Caco-2 (cell line): ENCODE measurements around the gene KDM4C. TPM values are rescaled to one million over a fixed set of nuclear protein-coding genes. Genes with fewer than 3 reads are reported as not detected.

Experiments
- BruUV-seq: library from RNA; stranded (reverse); fragments of 400-500 nt; replicated peaks from 2 replicates; lab custom pipeline; 2021; lab: Mats Ljungman, UMichigan
- CTCF ChIA-PET: fragments of 300-600 bp; sonication (Branson Sonifier 250); formaldehyde crosslinking; loops from one replicate; lab custom pipeline; 2022; ENCODE audit warnings: antibody characterized with exemption; lab: Charles Lee
- POLR2A ChIA-PET: fragments of 300-600 bp; sonication (Branson Sonifier 250); formaldehyde crosslinking; loops from one replicate; lab custom pipeline; 2022; ENCODE audit warnings: antibody characterized with exemption; lab: Charles Lee
- DNase-seq, 2 experiments: peaks; one replicate each; pipeline versions ENCODE4 v3.0.0 to v3.0.0-alpha.2; 2020 to 2022
- H3K27me3 ChIP-seq: replicated peaks from 2 replicates; pipeline ENCODE4 v1.6.0; 2011; ENCODE audit warnings: low read length; ENCODE audit not compliant: control insufficient read depth, insufficient read depth
- H3K36me3 ChIP-seq: 2 replicates; pipeline ENCODE4 v1.5.1; 2011; ENCODE audit warnings: low read length; ENCODE audit not compliant: control insufficient read depth, insufficient read depth
- H3K4me1 ChIP-seq: fragments of 250-450 bp; sonication (Bioruptor Pico); 2 replicates; pipeline ENCODE4 v1.5.1; 2020; ENCODE audit warnings: mild to moderate bottlenecking
- H3K4me3 ChIP-seq: 2 replicates; pipeline ENCODE4 v1.5.1; 2011; ENCODE audit warnings: low read depth, mild to moderate bottlenecking, control low read depth, low read length
- H3K9me3 ChIP-seq: fragments of 250-450 bp; sonication (Bioruptor Pico); 2 replicates; pipeline ENCODE4 v1.5.1; 2020; ENCODE audit warnings: mild to moderate bottlenecking, moderate library complexity
- H3K27ac Mint-ChIP-seq: one replicate; pipeline ENCODE4 v1.8.0; 2022; ENCODE audit warnings: mixed read lengths; ENCODE audit not compliant: unreplicated experiment
- H3K27me3 Mint-ChIP-seq: one replicate; pipeline ENCODE4 v1.8.0; 2022; ENCODE audit warnings: mixed read lengths; ENCODE audit not compliant: insufficient read depth, unreplicated experiment
- H3K36me3 Mint-ChIP-seq: one replicate; pipeline ENCODE4 v1.8.0; 2022; ENCODE audit warnings: mild to moderate bottlenecking, mixed read lengths; ENCODE audit not compliant: insufficient read depth, unreplicated experiment
- H3K4me1 Mint-ChIP-seq: one replicate; pipeline ENCODE4 v1.8.0; 2022; ENCODE audit warnings: low read depth, mixed read lengths; ENCODE audit not compliant: unreplicated experiment
- H3K4me3 Mint-ChIP-seq: one replicate; pipeline ENCODE4 v1.8.0; 2022; ENCODE audit warnings: mild to moderate bottlenecking, moderate library complexity, mixed read lengths; ENCODE audit not compliant: unreplicated experiment
- H3K9me3 Mint-ChIP-seq: one replicate; pipeline ENCODE4 v1.8.0; 2022; ENCODE audit warnings: mixed read lengths; ENCODE audit not compliant: unreplicated experiment
- intact Hi-C: fragments of 100-400 bp; cut with micrococcal nuclease; formaldehyde crosslinking; loops from one replicate; pipeline ENCODE4 v1.10.0; 2022; ENCODE audit not compliant: unreplicated experiment
- total RNA-seq: library from RNA; stranded (reverse); gene quantifications from 2 replicates; pipeline ENCODE4 v1.2.3, GENCODE V29; 2022
- TF ChIP-seq, protein P1 (sequence below), 2 experiments: fragments of 200-600 bp in 1 of 2; IDR thresholded peaks; 1 replicate in 1 of 2; 2 replicates in 1 of 2; pipeline versions ENCODE4 v1.5.1 to v1.8.0; 2011 to 2022; ENCODE audit warnings: antibody characterized with exemption in 1 of 2, control low read depth in 1 of 2, inconsistent platforms in 1 of 2, low read depth in 1 of 2, low read length in 1 of 2, mild to moderate bottlenecking in 1 of 2, moderate library complexity in 1 of 2; ENCODE audit not compliant: insufficient read depth in 1 of 2, severe bottlenecking in 1 of 2, unreplicated experiment in 1 of 2

KDM4C gene
- total RNA-seq, 1 experiment from 2014 or later, result 40.3 TPM

DNA sequence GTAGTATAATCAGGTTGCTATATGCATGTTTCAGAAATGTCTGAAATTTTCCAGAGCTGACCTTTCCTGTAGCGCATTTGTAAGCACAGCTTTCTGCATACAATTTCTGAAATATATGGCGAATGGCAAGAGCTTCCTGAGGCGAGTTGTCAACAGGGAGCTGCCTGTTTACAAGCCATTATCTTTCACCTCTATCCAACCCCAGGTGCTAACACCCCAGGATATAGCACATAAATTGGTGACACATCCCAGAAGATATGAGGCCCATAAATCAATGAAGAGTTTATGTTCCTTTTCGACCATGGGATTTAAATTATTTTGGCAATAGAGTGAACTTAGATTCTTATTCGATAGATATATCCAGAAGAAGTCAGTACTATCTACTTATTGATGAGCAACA is 379.8 kb downstream of the KDM4C start:
- no peaks in the 10 kb centered on the region for H3K9me3 Mint-ChIP-seq
- Histone ChIP-seq H3K4me3 (no peak overlapping the region), H3K4me1 (no peaks in the 10 kb centered on the region), H3K9me3 (no peaks in the 10 kb centered on the region), H3K36me3 (no peaks in the 10 kb centered on the region; the same call in 1 of the 2 replicates), H3K27me3 (no peaks in the 10 kb centered on the region)
- H3K4me3 Mint-ChIP-seq, result no peak overlapping the region
- H3K27ac Mint-ChIP-seq, result no peak overlapping the region
- ChIA-PET CTCF (no interaction called here), POLR2A (no interaction called here)
- no peak for DNase-seq
- no TSS peak for BruUV-seq
- peaks cover 31% of the 10 kb centered on the region for H3K36me3 Mint-ChIP-seq
- intact Hi-C loops, result no loop called here
- H3K4me1 Mint-ChIP-seq, result no peaks in the 10 kb centered on the region
- no peaks in the 10 kb centered on the region for H3K27me3 Mint-ChIP-seq
- TF ChIP-seq, protein P1, sequence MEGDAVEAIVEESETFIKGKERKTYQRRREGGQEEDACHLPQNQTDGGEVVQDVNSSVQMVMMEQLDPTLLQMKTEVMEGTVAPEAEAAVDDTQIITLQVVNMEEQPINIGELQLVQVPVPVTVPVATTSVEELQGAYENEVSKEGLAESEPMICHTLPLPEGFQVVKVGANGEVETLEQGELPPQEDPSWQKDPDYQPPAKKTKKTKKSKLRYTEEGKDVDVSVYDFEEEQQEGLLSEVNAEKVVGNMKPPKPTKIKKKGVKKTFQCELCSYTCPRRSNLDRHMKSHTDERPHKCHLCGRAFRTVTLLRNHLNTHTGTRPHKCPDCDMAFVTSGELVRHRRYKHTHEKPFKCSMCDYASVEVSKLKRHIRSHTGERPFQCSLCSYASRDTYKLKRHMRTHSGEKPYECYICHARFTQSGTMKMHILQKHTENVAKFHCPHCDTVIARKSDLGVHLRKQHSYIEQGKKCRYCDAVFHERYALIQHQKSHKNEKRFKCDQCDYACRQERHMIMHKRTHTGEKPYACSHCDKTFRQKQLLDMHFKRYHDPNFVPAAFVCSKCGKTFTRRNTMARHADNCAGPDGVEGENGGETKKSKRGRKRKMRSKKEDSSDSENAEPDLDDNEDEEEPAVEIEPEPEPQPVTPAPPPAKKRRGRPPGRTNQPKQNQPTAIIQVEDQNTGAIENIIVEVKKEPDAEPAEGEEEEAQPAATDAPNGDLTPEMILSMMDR (IDR thresholded peaks at IDR 0.05; ENCODE audit: insufficient read depth in 1 of 2, low read depth in 1 of 2, low read length in 1 of 2, severe bottlenecking in 1 of 2, unreplicated experiment in 1 of 2), result no peak

DNA sequence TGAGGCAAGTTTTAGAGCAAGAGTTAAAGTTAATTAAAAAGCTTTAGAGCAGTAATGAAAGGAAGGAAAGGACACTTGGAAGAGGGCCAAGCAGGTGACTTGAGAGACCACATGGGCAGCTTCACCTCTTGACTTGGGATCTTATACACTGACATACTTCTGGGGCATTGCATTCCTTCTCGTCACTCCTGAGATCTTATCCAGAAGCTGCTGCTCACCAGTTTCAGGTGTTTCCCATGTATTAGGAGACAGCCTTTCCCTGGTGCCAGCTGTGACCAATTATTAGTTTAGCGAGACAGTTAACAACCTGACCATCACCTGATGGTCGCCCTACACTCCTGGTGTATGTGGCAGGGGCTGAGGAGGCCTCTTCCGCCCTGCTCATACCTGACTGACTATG is 382.1 kb downstream of the KDM4C start:
- no peaks in the 10 kb centered on the region for H3K27me3 Mint-ChIP-seq
- H3K4me1 Mint-ChIP-seq, result no peaks in the 10 kb centered on the region
- H3K9me3 ChIP-seq, result no peaks in the 10 kb centered on the region
- CTCF ChIA-PET, result no interaction called here
- intact Hi-C loops, result no loop called here
- POLR2A ChIA-PET, result no interaction called here
- TF ChIP-seq, protein P1 (IDR thresholded peaks at IDR 0.05; ENCODE audit: insufficient read depth in 1 of 2, low read depth in 1 of 2, low read length in 1 of 2, severe bottlenecking in 1 of 2, unreplicated experiment in 1 of 2), result no peak
- BruUV-seq, result no TSS peak
- no peak for DNase-seq
- H3K36me3 ChIP-seq, result no peaks in the 10 kb centered on the region; the same call in 1 of the 2 replicates
- H3K36me3 Mint-ChIP-seq, result peaks cover 32% of the 10 kb centered on the region
- no peaks in the 10 kb centered on the region for H3K27me3 ChIP-seq
- H3K4me3 ChIP-seq, result no peak overlapping the region
- H3K9me3 Mint-ChIP-seq, result no peaks in the 10 kb centered on the region
- no peaks in the 10 kb centered on the region for H3K4me1 ChIP-seq
- no peak overlapping the region for H3K4me3 Mint-ChIP-seq
- no peak overlapping the region for H3K27ac Mint-ChIP-seq

DNA sequence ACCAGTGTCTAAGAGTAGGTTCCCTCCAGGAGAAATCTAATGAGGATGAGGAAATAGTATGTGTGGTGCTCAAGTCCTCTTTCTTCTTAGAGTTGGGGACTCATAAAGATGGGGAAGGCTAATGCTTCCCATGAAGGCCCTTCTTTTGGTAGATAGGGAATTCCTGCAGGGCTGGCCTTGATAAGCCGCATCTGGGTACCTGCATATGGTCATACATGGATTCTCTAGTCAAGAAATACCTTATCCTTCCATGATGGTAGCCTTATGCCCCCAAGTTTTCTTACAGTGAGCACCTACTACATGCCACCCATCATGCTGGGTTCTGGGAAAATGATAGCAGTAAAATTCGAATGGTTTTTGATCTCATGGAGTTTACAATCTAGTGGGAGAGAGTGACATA is 382.6 kb downstream of the KDM4C start:
- POLR2A ChIA-PET, result no interaction called here
- TF ChIP-seq, protein P1 (IDR thresholded peaks at IDR 0.05; ENCODE audit: insufficient read depth in 1 of 2, low read depth in 1 of 2, low read length in 1 of 2, severe bottlenecking in 1 of 2, unreplicated experiment in 1 of 2), result no peak
- no peaks in the 10 kb centered on the region for H3K27me3 ChIP-seq
- no peaks in the 10 kb centered on the region; the same call in 1 of the 2 replicates for H3K36me3 ChIP-seq
- Mint-ChIP-seq H3K9me3 (no peaks in the 10 kb centered on the region), H3K36me3 (peaks cover 29% of the 10 kb centered on the region), H3K4me1 (no peaks in the 10 kb centered on the region), H3K27me3 (no peaks in the 10 kb centered on the region), H3K4me3 (no peak overlapping the region), H3K27ac (no peak overlapping the region)
- CTCF ChIA-PET, result no interaction called here
- no peaks in the 10 kb centered on the region for H3K9me3 ChIP-seq
- BruUV-seq, result no TSS peak
- DNase-seq, result no peak
- no peaks in the 10 kb centered on the region for H3K4me1 ChIP-seq
- intact Hi-C loops, result no loop called here
- no peak overlapping the region for H3K4me3 ChIP-seq
